ENCODE results near the gene KLHL20.
"Not testable (repeated sequence)": the region's sequence is repeated elsewhere in the genome, so short reads cannot be mapped to it uniquely, and the experiment has no call there.

The KLHL20 gene

DNA sequence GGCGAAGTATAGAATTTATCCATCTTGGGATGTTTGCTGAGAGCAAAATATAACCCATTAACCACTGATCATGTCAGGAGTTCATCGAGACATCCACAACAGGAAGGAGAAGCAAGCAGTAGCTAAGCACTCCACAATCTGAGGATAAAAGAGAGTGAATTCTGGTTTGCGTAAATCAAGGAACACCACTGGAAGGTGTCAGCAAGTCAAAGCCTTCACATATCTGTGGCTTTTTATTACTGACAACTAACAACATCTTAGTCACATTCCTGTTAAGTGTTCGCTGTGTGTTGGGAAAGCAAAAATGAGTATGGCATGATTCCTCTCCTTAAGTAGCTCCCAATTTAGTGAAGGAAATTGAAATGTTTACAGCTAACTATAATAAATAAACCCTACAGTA lies 65.2 kb downstream of the KLHL20 start:
- no peak overlapping the region for H3K4me3 ChIP-seq (replicated peaks; ENCODE audit: low read depth, low read length)
- TF ChIP-seq, protein P1, sequence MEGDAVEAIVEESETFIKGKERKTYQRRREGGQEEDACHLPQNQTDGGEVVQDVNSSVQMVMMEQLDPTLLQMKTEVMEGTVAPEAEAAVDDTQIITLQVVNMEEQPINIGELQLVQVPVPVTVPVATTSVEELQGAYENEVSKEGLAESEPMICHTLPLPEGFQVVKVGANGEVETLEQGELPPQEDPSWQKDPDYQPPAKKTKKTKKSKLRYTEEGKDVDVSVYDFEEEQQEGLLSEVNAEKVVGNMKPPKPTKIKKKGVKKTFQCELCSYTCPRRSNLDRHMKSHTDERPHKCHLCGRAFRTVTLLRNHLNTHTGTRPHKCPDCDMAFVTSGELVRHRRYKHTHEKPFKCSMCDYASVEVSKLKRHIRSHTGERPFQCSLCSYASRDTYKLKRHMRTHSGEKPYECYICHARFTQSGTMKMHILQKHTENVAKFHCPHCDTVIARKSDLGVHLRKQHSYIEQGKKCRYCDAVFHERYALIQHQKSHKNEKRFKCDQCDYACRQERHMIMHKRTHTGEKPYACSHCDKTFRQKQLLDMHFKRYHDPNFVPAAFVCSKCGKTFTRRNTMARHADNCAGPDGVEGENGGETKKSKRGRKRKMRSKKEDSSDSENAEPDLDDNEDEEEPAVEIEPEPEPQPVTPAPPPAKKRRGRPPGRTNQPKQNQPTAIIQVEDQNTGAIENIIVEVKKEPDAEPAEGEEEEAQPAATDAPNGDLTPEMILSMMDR (IDR thresholded peaks at IDR 0.05; ENCODE audit: low read depth, low read length, missing control alignments) = no peak
- DNase-seq (ENCODE audit: extremely low read depth, low read depth) = no peak

DNA sequence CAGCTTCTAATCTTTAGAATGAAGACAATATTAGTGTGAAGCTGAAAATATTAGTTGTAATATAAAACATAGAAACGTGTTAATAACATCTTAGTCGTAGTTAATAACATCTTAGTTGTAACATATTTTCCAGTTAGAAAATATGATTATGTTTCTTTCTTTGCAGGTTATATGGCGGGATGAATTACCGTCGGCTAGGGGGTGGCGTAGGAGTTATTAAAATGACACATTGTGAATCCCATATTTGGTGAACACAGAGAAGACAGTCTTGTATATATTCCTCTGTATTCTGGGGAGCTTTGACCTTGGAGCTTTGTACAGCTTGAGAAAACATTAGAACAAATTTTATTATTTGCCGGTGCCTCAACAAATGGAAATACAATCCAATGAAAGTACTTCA lies 70.2 kb downstream of the KLHL20 start:
- H3K4me3 ChIP-seq (replicated peaks; ENCODE audit: low read depth, low read length) = no peak overlapping the region
- TF ChIP-seq, protein P1 (IDR thresholded peaks at IDR 0.05; ENCODE audit: low read depth, low read length, missing control alignments) = no peak
- DNase-seq (ENCODE audit: extremely low read depth, low read depth) = no peak

DNA sequence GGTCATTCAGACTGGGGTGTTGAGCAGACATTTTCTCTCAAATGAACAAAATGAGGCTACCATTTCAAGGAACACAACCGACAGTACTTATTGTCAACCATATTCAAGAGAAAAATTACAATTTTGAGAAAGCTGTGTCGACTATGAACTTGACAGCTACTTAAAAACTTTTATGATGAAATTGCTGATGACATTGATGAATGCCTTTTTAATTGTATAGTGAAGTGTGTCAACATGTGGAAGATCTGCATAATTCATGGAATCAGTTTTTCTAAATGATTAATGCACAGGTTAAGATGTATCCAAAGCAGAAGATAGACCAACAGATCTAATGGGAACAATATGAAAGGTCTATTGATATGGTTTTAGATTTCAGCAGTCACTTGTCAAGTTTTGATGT lies 75.1 kb downstream of the KLHL20 start:
- H3K4me3 ChIP-seq (replicated peaks; ENCODE audit: low read depth, low read length) = no peak overlapping the region
- DNase-seq (ENCODE audit: extremely low read depth, low read depth) = no peak
- TF ChIP-seq, protein P1 (IDR thresholded peaks at IDR 0.05; ENCODE audit: low read depth, low read length, missing control alignments) = no peak

DNA sequence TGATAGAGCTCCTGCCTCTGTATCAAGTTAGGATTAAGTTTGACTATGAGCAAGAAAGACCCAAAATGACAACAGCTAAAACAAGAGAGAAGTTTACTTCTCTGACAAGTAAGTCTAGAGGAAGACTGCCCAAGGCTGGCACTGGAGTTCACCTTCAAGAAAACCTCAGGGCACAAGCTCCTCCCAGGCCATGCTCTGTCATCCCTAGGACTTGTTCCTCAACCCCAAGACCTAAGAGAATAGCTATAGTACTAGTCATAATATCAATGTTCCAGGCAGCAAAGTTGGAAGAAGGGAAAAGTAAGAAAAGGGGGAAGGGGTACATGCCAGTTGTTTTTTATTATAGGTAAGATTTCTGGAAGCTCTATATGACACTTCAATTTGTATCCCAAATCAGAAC lies 83.3 kb downstream of the KLHL20 start:
- DNase-seq (ENCODE audit: extremely low read depth, low read depth) = no peak
- no peak overlapping the region for H3K4me3 ChIP-seq (replicated peaks; ENCODE audit: low read depth, low read length)
- TF ChIP-seq, protein P1 (IDR thresholded peaks at IDR 0.05; ENCODE audit: low read depth, low read length, missing control alignments) = no peak

DNA sequence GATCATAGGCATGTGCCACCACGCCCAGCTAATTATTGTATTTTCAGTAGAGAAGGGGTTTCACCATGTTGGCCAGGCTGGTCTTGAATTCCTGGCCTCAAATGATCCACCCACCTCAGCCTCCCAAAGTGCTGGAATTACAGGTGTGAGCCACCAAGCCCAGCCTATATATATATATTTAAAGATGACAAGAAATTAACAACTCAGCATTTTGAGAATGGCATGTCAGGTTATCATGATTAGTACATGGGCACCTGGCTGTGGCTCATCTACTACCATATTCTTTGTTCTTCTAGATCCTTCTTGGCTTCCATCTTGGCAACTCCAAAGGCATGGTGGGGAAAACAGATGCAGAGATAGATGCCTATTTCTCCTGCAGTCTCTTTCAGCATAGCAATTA lies 85.2 kb downstream of the KLHL20 start:
- DNase-seq (ENCODE audit: extremely low read depth, low read depth); H3K4me3 ChIP-seq (replicated peaks; ENCODE audit: low read depth, low read length): not testable (repeated sequence)

DNA sequence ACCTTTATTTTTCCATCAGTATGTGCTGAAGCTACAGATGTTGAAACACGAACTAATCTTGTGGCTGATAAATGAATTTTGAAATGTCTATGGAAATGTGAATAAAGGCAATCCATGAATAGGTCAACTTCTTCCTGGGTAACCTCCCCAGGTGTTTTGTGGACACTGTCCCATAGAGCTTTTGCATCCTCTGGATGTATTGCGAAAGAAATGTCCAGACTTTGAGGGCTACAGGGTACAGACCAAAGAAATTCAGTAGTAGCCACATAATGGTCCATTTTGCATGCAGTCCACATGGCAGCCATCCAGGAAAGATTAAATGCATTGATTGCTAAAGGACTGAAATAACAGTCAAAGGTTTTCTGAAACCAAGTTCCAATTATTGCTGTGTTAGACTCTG lies 88.2 kb downstream of the KLHL20 start:
- TF ChIP-seq, protein P1 (IDR thresholded peaks at IDR 0.05; ENCODE audit: low read depth, low read length, missing control alignments) = no peak

DNA sequence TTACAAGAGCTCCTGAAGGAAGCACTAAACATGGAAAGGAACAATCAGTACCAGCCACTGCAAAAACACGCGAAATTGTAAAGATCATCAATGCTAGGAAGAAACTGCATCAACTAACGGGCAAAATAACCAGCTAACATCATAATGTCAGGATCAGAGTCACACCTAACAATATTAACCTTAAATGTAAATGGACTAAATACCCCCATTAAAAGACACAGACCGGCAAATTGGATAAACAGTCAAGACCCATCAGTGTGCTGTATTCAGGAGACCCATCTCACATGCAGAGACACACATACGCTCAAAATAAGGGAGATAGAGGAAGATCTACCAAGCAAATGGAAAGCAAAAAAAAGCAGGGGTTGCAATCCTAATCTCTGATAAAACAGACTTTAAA lies 98.9 kb downstream of the KLHL20 start:
- not testable (repeated sequence) for DNase-seq (ENCODE audit: extremely low read depth, low read depth); H3K4me3 ChIP-seq (replicated peaks; ENCODE audit: low read depth, low read length)

More for the DNA sequence above, 88.2 kb downstream of the KLHL20 start:
- no peak overlapping the region for H3K4me3 ChIP-seq (replicated peaks; ENCODE audit: low read depth, low read length)
- DNase-seq (ENCODE audit: extremely low read depth, low read depth) = no peak

DNA sequence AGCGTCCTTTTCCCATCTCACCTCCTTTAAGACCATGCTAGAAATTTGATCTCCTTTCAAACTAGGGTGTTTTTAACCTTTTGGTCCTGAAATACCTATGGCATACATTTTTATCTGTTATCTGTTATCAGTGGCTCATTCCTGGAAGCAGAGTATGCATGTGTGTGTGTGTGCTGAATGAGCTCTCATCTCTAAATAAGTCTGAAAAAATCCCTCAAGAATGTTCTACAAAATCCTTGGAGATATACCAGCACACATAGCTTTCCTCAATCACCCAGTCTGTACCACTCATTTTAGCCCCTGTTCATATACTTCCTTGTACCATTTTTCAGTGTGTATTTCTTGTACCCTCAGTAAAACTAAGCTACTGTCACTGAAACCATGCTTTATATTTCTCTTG lies 103.7 kb downstream of the KLHL20 start:
- H3K4me3 ChIP-seq (replicated peaks; ENCODE audit: low read depth, low read length) = no peak overlapping the region
- TF ChIP-seq, protein P1 (IDR thresholded peaks at IDR 0.05; ENCODE audit: low read depth, low read length, missing control alignments) = no peak
- no peak for DNase-seq (ENCODE audit: extremely low read depth, low read depth)

Measured in HFF-Myc (cell line).